Caco-2 (cell line): Measurements from ENCODE around the gene GALNT14. TPM values are rescaled to one million over a fixed set of nuclear protein-coding genes. Genes with fewer than 3 reads are reported as not detected.

ENCODE experiments used
- BruUV-seq: library from RNA; stranded (reverse); fragments of 400-500 nt; replicated peaks from 2 replicates; lab custom pipeline; 2021; lab: Mats Ljungman, UMichigan
- CTCF ChIA-PET: fragments of 300-600 bp; sonication (Branson Sonifier 250); formaldehyde crosslinking; loops from one replicate; lab custom pipeline; 2022; ENCODE audit warnings: antibody characterized with exemption; lab: Charles Lee
- POLR2A ChIA-PET: fragments of 300-600 bp; sonication (Branson Sonifier 250); formaldehyde crosslinking; loops from one replicate; lab custom pipeline; 2022; ENCODE audit warnings: antibody characterized with exemption; lab: Charles Lee
- DNase-seq, 2 experiments: peaks; one replicate each; pipeline versions ENCODE4 v3.0.0 to v3.0.0-alpha.2; 2020 to 2022
- H3K27me3 ChIP-seq: replicated peaks from 2 replicates; pipeline ENCODE4 v1.6.0; 2011; ENCODE audit warnings: low read length; ENCODE audit not compliant: control insufficient read depth, insufficient read depth
- H3K36me3 ChIP-seq: 2 replicates; pipeline ENCODE4 v1.5.1; 2011; ENCODE audit warnings: low read length; ENCODE audit not compliant: control insufficient read depth, insufficient read depth
- H3K4me1 ChIP-seq: fragments of 250-450 bp; sonication (Bioruptor Pico); 2 replicates; pipeline ENCODE4 v1.5.1; 2020; ENCODE audit warnings: mild to moderate bottlenecking
- H3K4me3 ChIP-seq: 2 replicates; pipeline ENCODE4 v1.5.1; 2011; ENCODE audit warnings: low read depth, mild to moderate bottlenecking, control low read depth, low read length
- H3K9me3 ChIP-seq: fragments of 250-450 bp; sonication (Bioruptor Pico); 2 replicates; pipeline ENCODE4 v1.5.1; 2020; ENCODE audit warnings: mild to moderate bottlenecking, moderate library complexity
- H3K27ac Mint-ChIP-seq: one replicate; pipeline ENCODE4 v1.8.0; 2022; ENCODE audit warnings: mixed read lengths; ENCODE audit not compliant: unreplicated experiment
- H3K27me3 Mint-ChIP-seq: one replicate; pipeline ENCODE4 v1.8.0; 2022; ENCODE audit warnings: mixed read lengths; ENCODE audit not compliant: insufficient read depth, unreplicated experiment
- H3K36me3 Mint-ChIP-seq: one replicate; pipeline ENCODE4 v1.8.0; 2022; ENCODE audit warnings: mild to moderate bottlenecking, mixed read lengths; ENCODE audit not compliant: insufficient read depth, unreplicated experiment
- H3K4me1 Mint-ChIP-seq: one replicate; pipeline ENCODE4 v1.8.0; 2022; ENCODE audit warnings: low read depth, mixed read lengths; ENCODE audit not compliant: unreplicated experiment
- H3K4me3 Mint-ChIP-seq: one replicate; pipeline ENCODE4 v1.8.0; 2022; ENCODE audit warnings: mild to moderate bottlenecking, moderate library complexity, mixed read lengths; ENCODE audit not compliant: unreplicated experiment
- H3K9me3 Mint-ChIP-seq: one replicate; pipeline ENCODE4 v1.8.0; 2022; ENCODE audit warnings: mixed read lengths; ENCODE audit not compliant: unreplicated experiment
- CTCF ChIP-seq, 2 experiments: fragments of 200-600 bp in 1 of 2; IDR thresholded peaks; 1 replicate in 1 of 2; 2 replicates in 1 of 2; pipeline versions ENCODE4 v1.5.1 to v1.8.0; 2011 to 2022; ENCODE audit warnings: antibody characterized with exemption in 1 of 2, control low read depth in 1 of 2, inconsistent platforms in 1 of 2, low read depth in 1 of 2, low read length in 1 of 2, mild to moderate bottlenecking in 1 of 2, moderate library complexity in 1 of 2; ENCODE audit not compliant: insufficient read depth in 1 of 2, severe bottlenecking in 1 of 2, unreplicated experiment in 1 of 2
- intact Hi-C: fragments of 100-400 bp; cut with micrococcal nuclease; formaldehyde crosslinking; loops from one replicate; pipeline ENCODE4 v1.10.0; 2022; ENCODE audit not compliant: unreplicated experiment
- total RNA-seq: library from RNA; stranded (reverse); gene quantifications from 2 replicates; pipeline ENCODE4 v1.2.3, GENCODE V29; 2022

Gene GALNT14
- total RNA-seq, 1 experiment from 2014 or later = not detected

DNA sequence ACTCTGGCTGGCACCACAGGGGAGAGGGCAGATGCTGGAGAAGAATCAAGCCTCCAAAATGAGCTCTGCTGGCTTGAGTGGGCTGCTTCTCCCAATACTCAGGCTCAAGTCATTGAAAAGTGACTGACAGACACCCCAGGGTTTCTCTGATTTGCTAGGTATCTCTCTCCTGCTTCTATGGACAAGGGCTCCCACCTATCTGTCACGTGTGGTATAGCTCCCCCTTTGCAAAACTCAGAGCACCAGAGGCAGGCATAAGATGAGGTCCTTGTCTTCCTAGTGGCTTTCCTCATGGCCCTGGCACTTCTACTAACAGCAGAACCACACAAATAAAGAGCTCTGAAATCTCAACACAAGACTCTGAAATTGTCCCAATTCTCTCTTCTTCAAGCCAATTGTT is 105.2 kb downstream of the GALNT14 start:
- Mint-ChIP-seq H3K4me3 (no peak overlapping the region), H3K27me3 (peaks cover 9% of the 10 kb centered on the region), H3K4me1 (no peaks in the 10 kb centered on the region), H3K9me3 (peaks cover 34% of the 10 kb centered on the region), H3K36me3 (no peaks in the 10 kb centered on the region), H3K27ac (no peak overlapping the region)
- no TSS peak for BruUV-seq
- ChIA-PET POLR2A (no interaction called here), CTCF (no interaction called here)
- Histone ChIP-seq H3K36me3 (no peaks in the 10 kb centered on the region), H3K9me3 (peaks cover 18% of the 10 kb centered on the region), H3K27me3 (no peaks in the 10 kb centered on the region), H3K4me1 (no peaks in the 10 kb centered on the region), H3K4me3 (no peak overlapping the region)
- TF ChIP-seq CTCF (IDR thresholded peaks at IDR 0.05; ENCODE audit: insufficient read depth in 1 of 2, low read depth in 1 of 2, low read length in 1 of 2, severe bottlenecking in 1 of 2, unreplicated experiment in 1 of 2) = no peak
- DNase-seq = no peak
- intact Hi-C loops = no loop called here

- H3K4me1 Mint-ChIP-seq = no peaks in the 10 kb centered on the region
- no peaks in the 10 kb centered on the region for H3K4me1 ChIP-seq
- H3K27me3 ChIP-seq = no peaks in the 10 kb centered on the region
- ChIA-PET POLR2A (no interaction called here), CTCF (no interaction called here)
- peaks cover 16% of the 10 kb centered on the region for H3K9me3 ChIP-seq
- intact Hi-C loops = no loop called here
- H3K4me3 Mint-ChIP-seq = no peak overlapping the region
- H3K27ac Mint-ChIP-seq = no peak overlapping the region
- H3K9me3 Mint-ChIP-seq = peaks cover 33% of the 10 kb centered on the region
- DNase-seq = no peak
- TF ChIP-seq CTCF (IDR thresholded peaks at IDR 0.05; ENCODE audit: insufficient read depth in 1 of 2, low read depth in 1 of 2, low read length in 1 of 2, severe bottlenecking in 1 of 2, unreplicated experiment in 1 of 2) = no peak
- peaks cover 9% of the 10 kb centered on the region for H3K27me3 Mint-ChIP-seq
- H3K36me3 ChIP-seq = no peaks in the 10 kb centered on the region
- BruUV-seq = no TSS peak
- H3K4me3 ChIP-seq = no peak overlapping the region
- H3K36me3 Mint-ChIP-seq = no peaks in the 10 kb centered on the region
Observed at GRCh38 chr2:31032475-31032874, 105.8 kb downstream of the GALNT14 start.

DNA sequence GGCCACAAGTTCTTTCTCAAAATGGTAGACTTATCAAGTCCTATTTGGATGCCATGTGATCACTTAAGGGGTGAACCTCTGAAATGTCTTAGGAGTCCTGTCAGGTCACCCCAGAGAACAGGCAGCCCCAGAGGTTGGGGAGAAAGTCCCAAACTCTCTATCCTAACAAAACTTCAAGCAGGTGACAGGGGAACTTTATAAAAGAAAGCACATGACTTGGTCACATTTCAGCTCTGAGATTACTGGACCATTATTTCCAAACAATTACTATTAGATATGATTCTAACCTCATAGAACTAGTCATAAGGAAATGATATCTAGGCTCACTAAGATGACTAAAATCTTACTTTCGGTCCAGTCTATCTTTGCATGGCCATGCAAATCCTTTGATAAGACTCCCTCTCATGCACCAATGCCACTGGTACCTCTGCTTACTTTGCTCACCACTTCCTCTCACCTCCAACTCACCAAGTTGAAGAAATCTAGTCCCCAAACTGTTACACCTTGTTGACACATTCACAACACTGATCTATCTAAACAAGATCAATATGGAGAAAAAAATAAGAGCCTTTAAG is 107.0 kb downstream of the GALNT14 start:
- POLR2A ChIA-PET = no interaction called here

More for the DNA sequence above, 107.0 kb downstream of the GALNT14 start:
- Mint-ChIP-seq H3K9me3 (peaks cover 21% of the 10 kb centered on the region), H3K27ac (no peak overlapping the region), H3K4me3 (no peak overlapping the region), H3K36me3 (no peaks in the 10 kb centered on the region), H3K4me1 (no peaks in the 10 kb centered on the region), H3K27me3 (peaks cover 9% of the 10 kb centered on the region)
- Histone ChIP-seq H3K4me3 (no peak overlapping the region), H3K4me1 (no peaks in the 10 kb centered on the region), H3K9me3 (peaks cover 3% of the 10 kb centered on the region; the same call in 1 of the 2 replicates), H3K27me3 (no peaks in the 10 kb centered on the region), H3K36me3 (no peaks in the 10 kb centered on the region)
- DNase-seq = no peak
- no peak for TF ChIP-seq CTCF (IDR thresholded peaks at IDR 0.05; ENCODE audit: insufficient read depth in 1 of 2, low read depth in 1 of 2, low read length in 1 of 2, severe bottlenecking in 1 of 2, unreplicated experiment in 1 of 2)
- CTCF ChIA-PET = no interaction called here
- BruUV-seq = no TSS peak
- intact Hi-C loops = no loop called here
